Measurements from ENCODE around the gene LIME1.
A peak's percentile ranks its signal among the peaks of the same experiment; 100 is the strongest.

LIME1 gene

DNA sequence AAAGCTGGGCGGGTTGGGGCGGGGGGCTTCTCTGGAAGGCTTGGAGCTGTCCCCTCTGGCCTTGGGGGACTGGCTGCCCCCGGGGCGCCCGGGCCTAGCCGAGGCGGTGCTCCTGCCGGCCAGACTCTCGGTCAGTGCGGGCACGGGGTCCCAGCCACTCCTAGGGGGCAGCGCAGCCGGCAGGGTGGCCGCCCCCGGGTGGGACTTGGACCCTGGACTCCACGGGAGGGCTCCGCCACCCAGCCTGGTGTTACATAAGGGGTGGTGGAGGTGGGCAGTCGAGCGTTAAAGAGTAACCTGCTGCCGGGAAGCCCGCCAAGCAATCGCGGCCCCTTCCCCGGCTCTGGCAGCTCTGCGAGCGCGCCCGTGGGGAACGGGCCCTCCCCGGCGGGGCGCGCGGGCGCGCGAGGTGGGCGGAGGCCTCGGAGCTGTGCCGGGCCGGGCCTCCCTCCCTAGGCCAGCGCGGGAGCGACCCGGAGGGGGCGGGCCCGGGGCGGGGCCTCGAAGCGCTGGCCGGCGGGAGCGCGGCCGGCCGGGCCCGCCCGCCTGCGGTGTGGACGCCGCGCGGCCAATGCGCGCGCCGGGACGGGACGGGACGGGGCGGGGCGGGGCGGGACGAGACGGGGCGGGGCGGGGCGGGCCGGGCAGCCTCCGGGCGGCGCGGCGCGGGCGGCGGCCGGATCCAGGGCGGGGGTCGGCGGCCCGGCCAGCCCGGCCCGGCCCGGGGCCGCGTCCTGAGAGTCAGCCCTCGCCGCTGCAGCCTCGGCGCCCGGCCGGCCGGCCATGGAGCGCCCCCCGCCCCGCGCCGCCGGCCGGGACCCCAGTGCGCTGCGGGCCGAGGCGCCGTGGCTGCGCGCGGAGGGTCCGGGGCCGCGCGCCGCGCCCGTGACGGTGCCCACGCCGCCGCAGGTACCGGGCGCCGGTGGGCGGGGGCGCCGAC, 2.9 kb downstream of the LIME1 start, which contains the start of gene SLC2A4RG:
SLC2A4RG (plus strand) TSS at position 647 of the 940 bp plus-strand sequence; CDS start at position 784, 137 bp downstream.
- DNase-seq = peak; percentile 48 to 63

- DNase-seq = peak in 1 of 2 donors; percentile 38
Measured at GRCh38 chr20:63740070-63740626, 3.7 kb downstream of the LIME1 start.

DNA sequence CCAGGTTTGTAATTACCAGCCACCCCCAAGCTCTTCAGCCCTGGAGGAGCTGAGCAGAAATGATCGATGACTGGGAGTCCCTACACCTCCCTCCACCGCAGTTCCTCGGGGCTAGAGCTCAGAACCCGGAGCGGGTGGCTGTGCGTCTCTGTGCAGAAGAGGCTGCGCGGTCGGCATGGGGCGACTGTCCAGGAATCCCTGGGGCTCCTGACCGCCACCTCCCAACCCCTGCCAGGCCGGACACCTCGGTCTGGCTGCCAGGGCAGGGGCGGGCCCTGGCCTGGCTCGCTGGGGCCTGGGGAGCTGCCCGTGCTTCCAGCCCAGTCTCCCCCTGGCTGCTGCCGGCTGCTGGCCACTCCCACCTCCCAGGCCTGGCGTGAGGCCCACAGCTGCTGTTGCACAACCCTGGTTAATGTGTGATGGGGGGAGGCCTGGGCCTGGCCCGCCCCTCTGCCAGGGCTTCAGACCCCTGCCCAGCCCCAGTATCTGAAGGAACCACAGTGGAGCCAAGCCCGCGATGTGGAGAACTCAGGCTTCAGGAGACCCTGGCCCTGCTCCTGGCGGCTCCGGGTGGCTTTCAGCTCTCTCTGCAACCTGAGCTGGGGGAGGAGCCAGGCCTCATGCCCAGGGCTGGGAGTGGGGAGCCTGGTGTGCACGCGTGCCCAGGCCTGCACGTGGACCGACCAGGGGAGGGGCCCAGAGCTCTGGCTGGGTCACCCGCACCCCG, 4.3 kb downstream of the LIME1 start:
- DNase-seq = peak in 1 of 2 donors; percentile 25

DNA sequence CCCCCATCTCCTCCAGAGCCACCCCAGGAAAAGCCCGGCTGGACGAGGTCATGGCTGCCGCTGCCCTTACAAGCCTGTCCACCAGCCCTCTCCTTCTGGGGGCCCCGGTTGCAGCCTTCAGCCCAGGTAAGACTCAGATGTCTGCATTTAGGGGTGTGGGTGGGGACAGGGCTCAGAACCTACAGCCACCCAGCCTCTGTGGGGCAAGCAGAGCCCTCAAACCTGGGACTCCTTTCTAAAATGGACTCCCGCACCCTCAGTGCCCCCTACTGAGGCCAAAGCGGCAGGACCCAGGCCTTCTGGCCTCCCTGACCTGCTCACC, 4.9 kb downstream of the LIME1 start:
- DNase-seq = no peak

GRCh38 chr20:63741676-63742380, 5.4 kb downstream of the LIME1 start:
- no peak for DNase-seq

- DNase-seq = no peak
Measured at GRCh38 chr20:63742381-63743024, 6.0 kb downstream of the LIME1 start.

DNA sequence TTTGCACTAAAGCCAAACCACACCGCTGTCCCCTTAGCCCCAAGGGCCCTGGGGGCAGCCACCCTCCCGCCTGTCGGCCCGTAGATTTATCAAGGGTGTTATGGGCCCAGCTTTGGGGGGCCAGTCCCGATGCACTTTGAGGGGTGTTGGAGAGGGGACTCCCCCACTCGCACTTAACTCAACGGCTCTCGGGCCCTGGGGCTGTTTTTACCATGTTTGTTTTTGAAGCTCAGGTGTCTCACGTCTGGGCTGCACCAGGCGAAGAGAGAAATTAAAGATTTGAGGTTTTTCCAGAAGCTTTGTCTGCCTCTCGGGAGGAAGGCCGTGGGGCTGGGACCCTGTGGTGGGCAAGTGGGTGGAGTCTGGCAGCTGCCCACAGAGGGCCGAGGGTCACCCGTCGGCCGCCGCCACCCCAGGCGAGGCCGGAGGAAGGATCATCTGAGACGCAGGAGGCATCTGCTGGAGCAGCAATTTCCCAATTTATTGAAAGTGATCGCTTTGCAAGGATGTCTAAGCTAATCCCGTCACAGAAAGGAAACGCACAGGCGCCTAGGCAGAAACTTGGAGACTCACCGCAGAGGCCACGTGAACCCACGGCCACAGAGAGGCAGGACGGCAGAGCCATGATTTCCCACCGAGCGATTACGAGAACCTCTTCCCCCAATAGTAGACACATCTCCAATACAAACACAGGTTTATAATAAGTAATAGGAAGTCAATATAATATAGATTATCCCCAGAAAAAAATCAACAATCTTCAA, 6.9 kb downstream of the LIME1 start:
- DNase-seq = no peak

GRCh38 chr20:63744158-63744557, 7.7 kb downstream of the LIME1 start:
- DNase-seq = no peak

DNA sequence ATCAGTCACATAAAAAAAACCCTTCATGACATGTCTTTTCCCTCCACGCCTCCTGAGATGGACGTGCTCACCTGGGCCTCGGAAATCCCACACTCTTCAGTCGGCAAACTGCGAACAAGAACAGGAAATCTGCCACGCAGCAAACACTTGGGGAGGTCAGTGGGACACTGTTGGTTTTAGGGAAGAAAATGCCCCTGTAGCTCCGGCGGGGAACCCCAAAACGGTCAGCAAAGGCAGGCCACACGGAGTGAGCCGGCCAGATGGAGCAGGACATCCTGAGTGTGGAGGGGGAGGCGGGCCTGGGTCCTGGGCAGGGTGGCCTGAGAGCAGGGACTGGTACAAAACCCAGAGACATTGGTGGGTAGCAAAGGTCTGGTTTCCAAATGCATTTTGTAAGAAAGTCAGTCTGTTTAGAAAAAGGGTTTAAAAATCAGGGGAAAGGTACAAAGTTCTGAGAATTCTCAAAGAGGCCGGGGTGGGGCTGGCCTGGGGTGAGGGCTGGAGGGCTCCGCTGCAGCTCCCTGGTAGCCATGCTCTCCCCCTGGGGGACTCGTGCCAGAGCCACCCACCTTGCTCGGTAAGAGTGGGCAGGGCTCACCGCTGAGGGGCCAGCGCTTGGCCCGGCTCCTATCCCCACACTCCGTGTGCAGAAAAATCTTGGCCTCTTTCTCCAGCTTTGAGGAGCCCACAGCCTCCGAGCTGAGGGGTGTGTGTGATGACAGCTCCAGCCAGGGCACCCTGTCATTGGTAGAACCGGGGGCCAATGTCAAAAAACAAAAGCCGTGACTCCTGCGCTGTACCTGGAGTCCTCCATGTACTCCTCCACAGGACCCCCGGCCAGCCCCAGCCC, 8.3 kb downstream of the LIME1 start:
- DNase-seq = no peak

DNA sequence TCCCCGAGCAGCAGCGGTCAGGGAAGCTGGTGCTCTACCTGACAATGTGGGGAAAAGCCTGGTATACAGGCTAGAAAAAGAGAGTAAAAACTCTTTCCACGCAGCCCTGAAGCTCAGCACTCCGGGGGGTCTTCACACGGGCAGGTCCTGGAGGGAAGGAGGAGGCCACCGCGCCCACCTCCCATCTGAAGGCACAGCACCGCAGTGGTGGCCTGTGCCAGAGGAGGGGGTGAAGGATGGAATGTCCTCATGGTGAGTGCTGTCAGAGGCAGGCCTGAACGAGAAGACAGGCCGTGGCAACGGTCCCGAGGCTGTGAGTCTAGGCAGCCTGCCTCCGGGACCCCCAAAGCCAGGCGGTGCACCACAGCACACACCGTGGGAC, 9.0 kb downstream of the LIME1 start:
- DNase-seq = no peak

GRCh38 chr20:63745961-63746731, 9.7 kb downstream of the LIME1 start:
- DNase-seq = no peak

DNA sequence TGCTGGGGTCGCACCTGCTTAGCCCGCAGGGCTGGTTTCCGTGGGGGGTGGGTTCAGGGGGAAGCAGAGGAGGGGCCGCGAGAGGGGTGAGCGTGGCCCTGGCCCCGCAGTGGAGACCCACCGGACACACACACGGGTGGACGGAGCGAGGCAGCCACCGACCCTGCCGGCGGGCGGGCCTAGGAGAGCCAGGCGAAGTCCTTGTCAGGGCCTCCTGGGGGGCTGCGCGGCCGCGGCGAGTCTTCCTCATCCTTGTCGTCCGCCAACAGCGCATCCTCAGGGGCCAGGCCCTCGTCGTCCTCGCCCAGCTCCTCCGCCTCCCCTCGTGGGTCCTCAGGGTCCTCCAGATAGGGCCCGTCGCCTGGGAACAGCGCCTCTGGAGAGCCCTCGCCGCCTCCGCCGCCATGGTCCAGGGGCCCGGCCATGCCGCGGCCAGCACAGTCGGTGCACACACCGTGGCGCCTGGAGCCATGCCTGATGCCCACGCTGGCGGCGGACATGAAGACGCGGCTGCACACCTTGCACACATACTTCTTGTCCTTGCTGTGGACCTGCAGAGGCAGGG, 10.4 kb downstream of the LIME1 start:
- DNase-seq = no peak

DNA sequence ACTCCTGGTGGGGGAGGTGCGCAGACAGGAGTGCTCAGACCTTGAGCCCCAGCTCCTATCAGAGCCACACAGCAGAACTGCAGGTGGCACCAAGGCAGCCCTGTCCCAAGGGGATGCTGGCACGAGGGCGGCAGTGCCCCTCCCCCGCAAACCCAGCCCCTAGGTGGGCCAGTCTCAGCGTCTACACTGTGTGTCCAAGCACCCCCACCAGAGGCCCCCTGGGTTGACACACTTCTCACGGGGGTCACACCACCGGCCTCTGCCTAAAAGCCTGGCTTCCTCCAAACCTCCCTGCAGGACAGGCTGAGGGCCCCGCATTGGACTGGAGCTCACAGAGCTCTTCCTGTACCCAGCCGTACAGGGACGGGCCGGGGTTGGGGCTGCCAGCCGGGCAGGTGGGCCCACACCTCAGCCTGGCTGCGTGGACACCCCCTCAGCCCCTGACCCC, 11.2 kb downstream of the LIME1 start:
- no peak for DNase-seq

- DNase-seq = no peak
Measured at GRCh38 chr20:63748070-63748933, 11.8 kb downstream of the LIME1 start.

DNA sequence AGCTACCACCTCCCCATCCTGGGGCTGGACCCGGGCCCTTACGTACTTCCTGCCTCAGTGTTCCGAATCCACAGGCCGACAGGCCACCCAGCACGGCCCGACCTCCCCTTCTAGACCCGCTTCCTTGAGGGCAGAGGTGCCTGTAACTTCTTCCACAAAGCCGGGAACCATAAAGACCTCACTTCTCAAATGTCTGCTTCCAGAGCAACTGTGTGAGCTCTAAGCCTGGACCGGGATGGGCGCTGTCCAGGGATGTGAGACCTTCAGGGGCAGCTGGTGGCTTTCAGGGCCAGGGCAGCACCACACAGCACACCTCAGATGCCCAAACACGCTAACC, 12.4 kb downstream of the LIME1 start:
- DNase-seq = no peak

DNA sequence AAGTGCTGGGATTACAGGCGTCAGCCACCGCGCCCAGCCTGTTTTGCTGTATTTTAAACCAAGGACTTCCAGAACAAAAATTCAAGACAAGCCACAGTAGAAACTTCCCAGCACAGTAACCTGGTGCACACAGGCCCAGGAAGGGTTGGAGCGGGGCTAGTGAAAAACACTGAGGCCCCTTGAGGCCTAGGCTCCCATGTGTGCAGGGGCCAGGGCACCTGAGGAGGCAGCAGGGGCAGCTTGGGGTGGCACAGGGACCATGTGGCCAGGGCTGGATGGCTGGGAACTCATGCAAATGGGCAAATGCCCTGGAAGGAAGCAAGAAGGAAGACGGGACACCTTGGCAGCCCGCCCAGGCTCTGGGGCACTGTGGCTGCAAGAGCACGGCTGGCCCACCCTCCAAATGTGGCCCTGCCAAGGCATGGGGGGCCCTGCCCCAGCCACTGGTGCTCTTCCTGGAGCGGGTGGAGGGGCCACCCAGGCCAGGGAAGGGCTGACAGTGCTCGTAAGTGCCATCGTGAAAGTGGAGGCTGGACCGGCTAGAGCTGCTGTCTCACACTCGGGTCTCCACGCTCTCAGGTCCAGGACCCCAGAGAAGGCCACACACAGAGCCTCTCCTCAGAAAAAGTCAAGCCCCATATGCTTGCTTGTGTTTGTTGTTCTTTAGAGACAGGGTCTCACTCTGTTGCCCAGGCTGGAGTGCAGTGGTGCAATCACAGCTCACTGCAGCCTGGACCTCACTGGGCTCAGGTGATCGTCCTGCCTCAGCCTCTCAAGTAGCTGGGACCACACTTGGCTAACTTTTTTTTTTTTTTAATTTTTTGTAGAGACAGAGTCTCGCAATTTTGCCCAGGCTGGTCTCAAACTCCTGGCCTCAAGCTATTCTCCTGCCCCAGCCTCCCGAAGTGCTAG, 13.4 kb downstream of the LIME1 start:
- no peak for DNase-seq

DNA sequence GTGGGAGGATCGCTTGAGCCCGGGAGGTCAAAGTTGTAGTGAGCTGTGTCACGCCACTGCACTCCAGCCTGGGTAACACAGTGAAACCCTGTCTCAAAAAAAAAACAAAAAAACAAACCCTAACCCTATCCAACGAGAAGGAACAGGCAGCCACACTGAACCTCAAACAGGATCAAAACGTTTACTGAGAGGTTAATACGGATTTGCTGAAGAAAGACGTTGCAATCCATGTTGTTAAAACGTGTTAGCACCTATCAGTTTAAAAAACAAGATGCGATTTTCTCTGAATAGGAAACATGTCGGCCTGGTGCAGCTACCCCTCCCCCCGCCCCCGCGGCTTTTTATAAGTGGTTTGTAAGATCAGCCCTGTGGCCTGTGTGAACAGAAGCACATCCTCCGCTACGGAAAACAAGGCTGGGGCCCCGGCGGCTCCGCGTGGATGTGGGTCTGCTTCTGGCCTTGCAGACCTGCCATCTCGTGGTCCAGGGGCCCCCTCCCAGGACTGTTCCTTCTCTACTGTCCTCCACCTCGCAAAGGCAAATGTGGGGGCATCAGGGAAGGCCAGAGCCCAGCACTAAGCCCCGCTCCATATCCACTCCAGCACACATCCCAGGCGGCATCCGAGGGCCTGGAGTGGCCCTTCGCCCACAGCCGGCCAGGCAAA, 14.5 kb downstream of the LIME1 start:
- peak; percentile 61 to 72 for DNase-seq

Measured in activated CD4-positive, alpha-beta T cell treated with anti-CD3 and anti-CD28 coated beads for 4 hours (primary cell).